Upper lobe of left lung (tissue), 6 donors: ENCODE data around the gene DLX6. TPM values are rescaled to one million over a fixed set of nuclear protein-coding genes. Genes with fewer than 3 reads are reported as not detected.
A peak's percentile ranks its signal among the peaks of the same experiment; 100 is the strongest.

ENCODE experiments used
- ATAC-seq, 2 donors: fragments of 200-7000 bp; cut with Tn5 transposase; one replicate each; pipeline ENCODE4 v1.9.1; 2022; ENCODE audit warnings: mild to moderate bottlenecking in 2 of 2, moderate library complexity in 2 of 2; ENCODE audit not compliant: low FRiP score in 2 of 2
- DNase-seq, 2 donors: peaks; one replicate each; pipeline ENCODE4 v3.0.0-alpha.2; 2019 to 2020
- H3K27ac ChIP-seq, 4 donors: fragments of 200-600 bp; sonication (generic); one replicate each; pipeline ENCODE4 v1.5.1; 2016 to 2019
- H3K27me3 ChIP-seq, 4 donors: fragments of 200-600 bp; sonication (generic); one replicate each; pipeline ENCODE4 v1.5.1; 2017 to 2019
- H3K36me3 ChIP-seq, 4 donors: fragments of 200-600 bp; sonication (generic); one replicate each; pipeline ENCODE4 v1.5.1; 2016 to 2019
- H3K4me1 ChIP-seq, 4 donors: fragments of 200-600 bp; sonication (generic); one replicate each; pipeline ENCODE4 v1.5.1; 2018 to 2019
- H3K4me3 ChIP-seq, 4 donors: fragments of 200-600 bp; sonication (generic); one replicate each; pipeline ENCODE4 v1.5.1; 2017 to 2019; ENCODE audit warnings: mild to moderate bottlenecking in 2 of 4, moderate library complexity in 1 of 4
- H3K9me3 ChIP-seq, 4 donors: fragments of 200-600 bp; sonication (generic); one replicate each; pipeline ENCODE4 v1.5.1; 2018 to 2019
- EP300 ChIP-seq, 4 donors: sonication (generic); formaldehyde crosslinking; IDR thresholded peaks; one replicate each; pipeline ENCODE4 v1.5.1; 2017; ENCODE audit warnings: antibody characterized with exemption in 4 of 4, control low read depth in 2 of 4
- POLR2A ChIP-seq, 4 donors: fragments of 450-650 bp; IDR thresholded peaks; one replicate each; pipeline ENCODE4 v1.5.1; 2016 to 2017; ENCODE audit warnings: antibody characterized with exemption in 4 of 4, mild to moderate bottlenecking in 2 of 4
- POLR2AphosphoS5 ChIP-seq, 2 donors: sonication (generic); formaldehyde crosslinking; IDR thresholded peaks; one replicate each; pipeline ENCODE4 v1.5.1; 2017; ENCODE audit warnings: antibody characterized with exemption in 2 of 2
- WGBS, 2 donors: methylation state at CpG; one replicate each; pipeline ENCODE4 v1.1.5; 2017 to 2018; 5-methylcytosine and 5-hydroxymethylcytosine counted together
- total RNA-seq, 6 donors: library from RNA; depleted of rRNA in 4 of 6; stranded (reverse); fragments of >200 nt in 4 of 6; gene quantifications; one replicate each; pipeline versions ENCODE4 v1.1.0 to v1.2.1, GENCODE V29; 2016 to 2021
- TF ChIP-seq, protein P1 (sequence below), 6 experiments: fragments of 450-650 bp in 4 of 6; fragments of 200-600 bp in 2 of 6; sonication (generic) in 2 of 6; IDR thresholded peaks; one replicate each; pipeline ENCODE4 v1.5.1; 2016 to 2019; ENCODE audit warnings: antibody characterized with exemption in 6 of 6
- donor health status: DM: no; HTN: no; CAD: no; lungs with moderate emphysema.
- donor health status: DM: no; HTN: yes; CAD: no; lungs with severe emphysema.

DLX6 gene
- total RNA-seq, 6 donors from 2014 or later, result not detected

DNA sequence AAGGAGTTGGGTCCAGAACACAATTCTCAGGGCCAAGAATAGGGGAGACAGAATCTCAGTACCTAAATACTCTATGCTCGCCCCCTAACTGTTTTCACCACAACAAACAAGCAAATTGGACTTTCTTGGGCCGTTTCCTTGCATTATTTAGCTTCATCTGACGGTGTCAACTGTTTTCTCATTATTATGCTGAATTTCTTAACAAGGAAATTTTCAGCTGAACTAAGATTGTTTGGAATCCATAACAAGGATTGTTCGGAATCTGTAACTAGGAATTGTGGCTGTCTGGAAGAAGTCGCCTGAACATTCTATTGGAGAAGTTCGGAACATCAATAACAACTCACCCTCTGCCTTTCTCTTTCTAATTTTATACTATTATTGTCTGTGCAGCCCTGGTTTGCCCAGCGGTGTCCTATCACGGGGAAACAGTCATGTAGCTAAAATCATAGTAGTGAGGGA, 15.5 kb upstream of the DLX6 start:
- Histone ChIP-seq H3K27ac (no peak overlapping the region), H3K4me3 (no peak overlapping the region), H3K4me1 (peaks cover 0 to 10% (median 6%) of the 10 kb centered on the region in 4 donors), H3K27me3 (peaks cover 0 to 41% (median 20%) of the 10 kb centered on the region in 4 donors), H3K9me3 (no peaks in the 10 kb centered on the region), H3K36me3 (no peaks in the 10 kb centered on the region)
- WGBS, 2 donors, result 6 to 15% methylated on average over 8 of the region's 8 CpGs
- TF ChIP-seq POLR2AphosphoS5 (IDR thresholded peaks at IDR 0.05), result no peak
- TF ChIP-seq, protein P1, sequence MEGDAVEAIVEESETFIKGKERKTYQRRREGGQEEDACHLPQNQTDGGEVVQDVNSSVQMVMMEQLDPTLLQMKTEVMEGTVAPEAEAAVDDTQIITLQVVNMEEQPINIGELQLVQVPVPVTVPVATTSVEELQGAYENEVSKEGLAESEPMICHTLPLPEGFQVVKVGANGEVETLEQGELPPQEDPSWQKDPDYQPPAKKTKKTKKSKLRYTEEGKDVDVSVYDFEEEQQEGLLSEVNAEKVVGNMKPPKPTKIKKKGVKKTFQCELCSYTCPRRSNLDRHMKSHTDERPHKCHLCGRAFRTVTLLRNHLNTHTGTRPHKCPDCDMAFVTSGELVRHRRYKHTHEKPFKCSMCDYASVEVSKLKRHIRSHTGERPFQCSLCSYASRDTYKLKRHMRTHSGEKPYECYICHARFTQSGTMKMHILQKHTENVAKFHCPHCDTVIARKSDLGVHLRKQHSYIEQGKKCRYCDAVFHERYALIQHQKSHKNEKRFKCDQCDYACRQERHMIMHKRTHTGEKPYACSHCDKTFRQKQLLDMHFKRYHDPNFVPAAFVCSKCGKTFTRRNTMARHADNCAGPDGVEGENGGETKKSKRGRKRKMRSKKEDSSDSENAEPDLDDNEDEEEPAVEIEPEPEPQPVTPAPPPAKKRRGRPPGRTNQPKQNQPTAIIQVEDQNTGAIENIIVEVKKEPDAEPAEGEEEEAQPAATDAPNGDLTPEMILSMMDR (IDR thresholded peaks at IDR 0.05), result no peak
- no peak for TF ChIP-seq EP300 (IDR thresholded peaks at IDR 0.05)
- no peak for TF ChIP-seq POLR2A (IDR thresholded peaks at IDR 0.05)
- no peak for DNase-seq
- no peak for ATAC-seq

DNA sequence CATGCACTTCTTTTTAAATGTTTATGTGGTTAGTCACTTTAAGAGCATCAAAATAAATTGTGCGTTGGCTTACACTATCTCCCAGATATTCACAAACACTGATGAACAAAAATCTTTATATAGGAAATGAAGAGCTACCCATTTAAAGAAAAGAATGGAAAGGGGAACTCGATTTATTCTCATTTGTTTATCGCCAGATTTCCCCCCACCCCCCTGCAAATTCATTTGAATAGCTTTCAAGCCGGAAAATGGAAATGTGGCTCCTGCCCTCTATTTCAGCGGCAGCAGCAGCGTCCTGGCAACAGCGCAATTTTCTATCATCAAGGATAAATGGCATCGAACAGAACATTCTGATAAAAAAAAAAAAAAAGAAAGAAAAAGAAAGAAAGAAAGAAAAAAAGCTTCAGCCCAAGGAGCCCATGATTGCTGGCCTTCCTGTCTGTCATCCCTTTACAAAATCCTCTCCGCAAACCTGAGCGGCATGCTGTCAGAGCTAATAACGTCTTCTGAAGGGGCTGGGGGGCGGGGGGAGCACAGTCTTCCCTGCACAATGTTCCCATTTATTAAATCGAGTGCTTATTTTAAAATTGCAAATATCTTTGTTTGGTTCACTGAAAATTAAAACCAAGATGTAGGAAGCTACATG, 13.7 kb upstream of the DLX6 start:
- TF ChIP-seq, protein P1 (IDR thresholded peaks at IDR 0.05), result no peak
- TF ChIP-seq POLR2A (IDR thresholded peaks at IDR 0.05) (no peak), EP300 (IDR thresholded peaks at IDR 0.05) (no peak), POLR2AphosphoS5 (IDR thresholded peaks at IDR 0.05) (no peak)
- peaks cover 2 to 55% (median 24%) of the 10 kb centered on the region in 4 donors for H3K27me3 ChIP-seq
- H3K27ac ChIP-seq, result no peak overlapping the region
- DNase-seq (no peak), ATAC-seq (no peak)
- no peaks in the 10 kb centered on the region for H3K9me3 ChIP-seq
- no peaks in the 10 kb centered on the region for H3K36me3 ChIP-seq
- H3K4me1 ChIP-seq, result peaks cover 0 to 10% (median 6%) of the 10 kb centered on the region in 4 donors
- 7 to 10% methylated on average over 13 of the region's 13 CpGs for WGBS, 2 donors
- H3K4me3 ChIP-seq, result no peak overlapping the region

DNA sequence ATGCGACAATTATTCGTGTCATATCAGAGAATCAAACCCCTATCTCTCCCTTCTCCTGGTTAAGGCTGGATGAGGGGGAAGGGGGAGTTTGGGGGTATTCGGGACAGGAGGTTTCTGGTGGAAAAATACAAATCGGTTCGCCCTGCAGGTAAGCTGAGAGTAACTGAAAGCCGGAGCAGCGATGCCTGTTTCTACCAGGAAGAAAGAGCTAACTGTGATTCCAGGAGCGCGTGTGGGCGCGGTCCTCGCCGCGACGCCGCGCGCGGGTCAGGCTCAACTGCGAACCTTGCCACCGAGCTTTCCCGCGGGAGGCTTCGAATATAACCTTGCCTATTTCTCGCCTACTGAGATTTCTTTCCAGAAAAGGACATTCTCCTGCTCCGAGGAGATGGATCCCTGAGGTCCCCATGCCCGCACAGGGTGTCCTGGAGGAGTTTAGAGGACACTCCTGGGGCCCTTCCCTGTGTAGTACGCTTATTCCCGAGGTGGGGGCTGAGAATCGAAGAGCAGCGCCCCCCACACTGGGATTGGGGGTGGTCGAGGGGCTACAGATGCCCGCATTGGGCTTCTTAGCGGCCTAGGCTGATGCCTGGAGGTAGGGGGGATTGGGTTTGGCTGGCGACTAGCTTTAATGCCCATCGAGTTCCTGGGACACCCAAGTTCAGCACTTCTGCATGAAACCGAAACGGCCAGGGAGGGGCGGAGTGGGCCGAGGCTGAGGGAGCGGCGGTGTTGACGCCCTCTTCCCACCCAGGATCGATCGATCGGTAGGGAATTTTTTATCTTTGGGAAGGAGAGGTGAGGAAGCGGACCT, 13.0 kb upstream of the DLX6 start:
- Histone ChIP-seq H3K27ac (no peak overlapping the region), H3K36me3 (no peaks in the 10 kb centered on the region), H3K9me3 (no peaks in the 10 kb centered on the region), H3K27me3 (peaks cover 2 to 61% (median 27%) of the 10 kb centered on the region in 4 donors), H3K4me1 (peaks cover 0 to 10% (median 6%) of the 10 kb centered on the region in 4 donors), H3K4me3 (no peak overlapping the region)
- TF ChIP-seq EP300 (IDR thresholded peaks at IDR 0.05) (no peak), POLR2AphosphoS5 (IDR thresholded peaks at IDR 0.05) (no peak), POLR2A (IDR thresholded peaks at IDR 0.05) (no peak)
- TF ChIP-seq, protein P1 (IDR thresholded peaks at IDR 0.05), result no peak
- ATAC-seq (no peak), DNase-seq (peak in 1 of 2 donors; percentile 64)
- WGBS, 2 donors, result 11 to 16% methylated on average over 31 to 47 of the region's 47 CpGs

DNA sequence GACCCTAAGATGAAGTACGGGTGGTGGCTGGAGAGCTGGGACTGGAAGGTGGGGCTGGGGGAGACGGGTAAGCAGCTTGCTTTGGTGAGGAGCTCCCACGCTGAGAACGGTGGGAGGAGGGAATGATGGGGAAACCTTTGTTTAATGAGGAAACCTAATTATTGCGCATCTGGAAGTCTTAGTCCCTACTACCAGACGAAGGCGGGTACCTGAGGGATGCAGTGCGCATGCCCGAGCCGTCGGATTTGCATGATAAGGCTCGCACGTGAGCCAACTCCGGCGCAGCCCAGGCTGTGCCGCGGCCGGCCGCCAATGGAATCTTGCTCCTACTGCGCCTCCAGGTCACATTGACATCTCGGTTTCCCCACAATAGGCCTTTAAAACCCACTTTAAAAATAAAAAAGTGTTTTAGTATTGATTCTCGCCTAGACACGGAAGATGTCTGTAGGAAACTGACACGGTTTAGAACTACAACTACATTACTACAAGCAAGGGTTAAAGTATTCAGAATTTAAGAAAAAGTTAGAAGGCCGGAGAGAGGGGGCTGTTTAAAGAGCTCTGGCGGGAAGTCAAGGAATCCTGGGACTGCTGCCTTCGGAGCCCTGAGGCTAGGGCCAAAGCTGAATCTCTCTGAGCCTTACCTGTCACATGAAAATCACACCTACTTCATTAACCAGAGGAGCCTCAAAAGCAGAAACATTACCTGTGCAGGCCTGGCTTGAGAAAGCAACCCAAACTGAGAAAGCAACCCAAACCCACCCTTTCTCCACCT, 12.1 kb upstream of the DLX6 start:
- peak in 1 of 2 donors; percentile 49 for DNase-seq
- H3K27me3 ChIP-seq, result peaks cover 2 to 70% (median 32%) of the 10 kb centered on the region in 4 donors
- H3K36me3 ChIP-seq, result no peaks in the 10 kb centered on the region
- no peaks in the 10 kb centered on the region for H3K9me3 ChIP-seq
- no peak overlapping the region for H3K4me3 ChIP-seq
- no peak for TF ChIP-seq EP300 (IDR thresholded peaks at IDR 0.05)
- TF ChIP-seq POLR2AphosphoS5 (IDR thresholded peaks at IDR 0.05), result no peak
- TF ChIP-seq, protein P1 (IDR thresholded peaks at IDR 0.05), result no peak
- TF ChIP-seq POLR2A (IDR thresholded peaks at IDR 0.05), result no peak
- no peak overlapping the region for H3K27ac ChIP-seq
- 9% methylated on average over 26 to 27 of the region's 27 CpGs for WGBS, 2 donors
- ATAC-seq, result no peak
- peaks cover 0 to 10% (median 6%) of the 10 kb centered on the region in 4 donors for H3K4me1 ChIP-seq
